GM21723 (cell line): ENCODE measurements around the gene PSMA5.
"Not testable (repeated sequence)": the region's sequence is repeated elsewhere in the genome, so short reads cannot be mapped to it uniquely, and the experiment has no call there.

Experiments used
- ATAC-seq: cut with Tn5 transposase; IDR thresholded peaks from one replicate; pipeline ENCODE4 v1.9.1; 2021; ENCODE audit warnings: mild to moderate bottlenecking, moderate library complexity; ENCODE audit not compliant: unreplicated experiment

The PSMA5 gene

GRCh38 chr1:109392788-109393616 lies 33.2 kb downstream of the PSMA5 start:
- no peak for ATAC-seq

DNA sequence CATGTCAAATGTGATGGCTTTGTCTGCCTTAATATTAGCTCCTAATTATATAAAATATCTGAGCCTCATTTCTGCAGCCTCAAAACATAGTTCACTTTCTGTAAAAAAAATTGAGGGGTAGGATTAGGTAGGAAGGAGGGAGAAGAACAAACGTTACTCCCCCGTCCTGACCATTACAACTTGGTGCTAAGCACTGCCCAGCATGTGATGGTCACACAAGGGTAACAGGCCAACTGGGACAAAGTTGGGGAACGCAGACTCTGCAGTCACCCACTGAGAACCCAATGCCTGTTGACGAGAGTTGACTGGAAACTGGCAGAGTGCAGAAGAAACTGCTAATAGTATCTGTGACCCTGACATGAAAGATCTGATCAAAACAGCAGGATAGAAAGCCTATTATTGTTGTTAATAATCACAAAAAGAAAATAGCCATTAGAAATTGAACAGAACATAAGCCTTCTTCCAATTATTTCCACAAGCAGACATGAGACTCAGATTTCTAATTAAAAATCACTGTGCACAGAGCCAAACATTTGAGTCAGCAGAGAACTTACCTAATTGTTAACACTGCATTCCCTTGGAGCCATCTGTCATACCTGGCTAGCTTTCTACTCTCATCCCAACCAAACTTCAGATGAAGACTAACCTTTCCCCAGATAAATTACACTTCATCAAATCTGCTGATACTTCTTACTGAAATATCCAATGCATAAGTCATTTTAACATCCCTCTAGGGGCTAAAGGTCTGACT lies 34.0 kb downstream of the PSMA5 start:
- ATAC-seq = peak; percentile 18

- ATAC-seq = peak; percentile 82
These were observed 34.6 kb downstream of the PSMA5 start for GRCh38 chr1:109391626-109392025.

DNA sequence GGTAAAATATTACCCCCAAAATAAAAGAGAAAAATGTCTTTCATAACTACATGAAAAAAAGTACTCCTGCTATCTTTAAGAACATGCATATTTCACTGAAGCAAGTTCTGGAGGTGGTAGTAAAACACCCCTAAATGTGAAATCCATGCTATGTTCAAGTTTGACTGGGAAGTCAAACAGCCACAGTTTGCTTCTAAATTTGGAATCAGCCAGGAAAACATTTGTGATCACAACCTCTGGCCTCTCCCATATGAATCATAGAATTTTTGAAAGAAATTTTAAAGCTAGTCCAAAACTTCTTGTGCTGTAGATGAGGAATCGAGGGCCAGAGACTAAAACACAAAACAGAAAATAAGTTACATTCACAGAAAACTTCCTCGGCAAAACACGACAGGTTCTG lies 35.1 kb downstream of the PSMA5 start:
- no peak for ATAC-seq

DNA sequence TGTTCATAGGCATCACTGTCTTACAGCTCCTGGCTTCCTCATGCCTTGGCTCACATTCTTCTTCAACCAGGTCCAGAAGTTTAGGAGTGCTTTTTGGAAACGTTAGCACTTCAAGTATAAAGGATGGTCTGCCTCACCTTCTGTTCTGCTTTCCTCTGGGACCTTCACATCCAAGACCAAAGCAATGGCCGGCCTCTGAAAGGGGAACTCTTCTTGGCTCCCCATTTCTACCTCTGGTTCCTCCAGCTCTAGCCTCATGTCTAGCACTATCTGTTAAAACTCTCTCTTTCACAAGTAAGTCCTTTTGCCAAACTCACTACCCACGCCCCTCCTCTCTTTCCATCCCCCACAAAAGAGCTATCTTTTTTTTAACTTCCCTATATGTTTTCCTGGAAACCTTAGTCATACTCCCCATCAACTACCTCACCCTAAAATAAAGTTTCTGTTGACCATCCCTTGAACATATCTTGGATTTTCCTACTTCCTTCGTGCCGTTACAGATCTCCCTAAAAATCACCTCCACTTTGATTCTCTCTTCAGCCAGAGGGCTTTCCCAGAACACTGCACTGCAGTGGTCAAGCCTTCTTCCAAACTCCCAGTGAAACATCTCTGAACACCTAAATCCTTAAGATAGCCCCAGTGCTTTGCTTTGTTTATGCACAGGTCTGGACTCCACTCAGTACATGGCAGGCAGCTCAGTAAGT lies 36.5 kb downstream of the PSMA5 start:
- ATAC-seq = no peak

- ATAC-seq = no peak
These were observed 37.2 kb downstream of the PSMA5 start for GRCh38 chr1:109388884-109389637.

DNA sequence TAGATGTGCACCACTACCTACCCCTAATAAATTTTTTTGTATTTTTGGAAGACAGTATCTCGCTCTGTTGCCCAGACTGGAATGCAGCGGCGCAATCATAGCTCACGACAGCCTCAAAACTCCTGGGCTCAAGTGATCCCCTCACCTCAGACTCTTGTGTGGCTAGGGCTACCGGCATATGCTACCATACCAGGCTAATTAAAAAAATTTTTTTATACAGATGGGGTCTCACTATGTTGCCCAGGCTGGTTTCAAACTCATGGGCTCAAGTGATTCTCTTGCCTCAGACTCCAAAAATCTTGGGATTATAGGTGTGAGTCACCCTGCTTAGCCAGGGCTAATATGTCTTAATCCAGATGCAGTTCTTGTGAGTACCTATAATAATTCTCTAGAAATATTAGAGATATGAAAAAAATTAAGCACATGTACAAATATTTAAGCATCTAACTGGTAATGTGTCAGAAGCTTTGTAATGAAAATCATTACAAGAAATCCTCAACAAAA lies 38.0 kb downstream of the PSMA5 start:
- no peak for ATAC-seq

DNA sequence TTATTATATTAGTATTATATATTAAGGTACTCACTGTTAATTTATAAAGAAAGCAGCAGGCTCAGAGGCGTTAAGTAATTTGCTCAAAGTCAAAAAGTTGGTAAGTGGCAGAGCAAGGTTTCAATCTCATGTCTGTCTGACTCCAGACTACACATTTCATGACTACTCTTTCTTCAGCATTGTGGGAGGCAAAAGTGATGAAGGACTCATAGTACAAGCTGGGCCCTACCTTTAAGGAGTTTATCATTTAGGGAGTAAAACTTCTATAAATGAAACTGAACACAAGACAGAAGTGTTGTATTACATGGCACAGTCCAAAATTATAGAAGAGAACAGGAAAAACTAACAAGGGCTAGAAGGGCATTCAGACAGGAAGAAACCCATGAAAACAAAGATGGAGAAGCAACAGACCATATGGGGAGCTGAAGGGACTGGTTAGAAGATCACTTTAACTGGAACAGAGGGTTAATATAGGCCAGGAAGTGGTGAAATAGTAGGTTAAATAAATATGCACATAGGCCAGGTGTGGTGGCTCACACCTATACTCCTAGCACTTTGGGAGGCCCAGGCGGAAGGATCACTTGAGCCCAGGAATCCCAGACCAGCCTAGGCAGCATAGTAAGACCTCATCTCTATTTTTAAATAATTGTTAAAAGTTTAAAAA lies 40.1 kb downstream of the PSMA5 start:
- ATAC-seq = no peak

DNA sequence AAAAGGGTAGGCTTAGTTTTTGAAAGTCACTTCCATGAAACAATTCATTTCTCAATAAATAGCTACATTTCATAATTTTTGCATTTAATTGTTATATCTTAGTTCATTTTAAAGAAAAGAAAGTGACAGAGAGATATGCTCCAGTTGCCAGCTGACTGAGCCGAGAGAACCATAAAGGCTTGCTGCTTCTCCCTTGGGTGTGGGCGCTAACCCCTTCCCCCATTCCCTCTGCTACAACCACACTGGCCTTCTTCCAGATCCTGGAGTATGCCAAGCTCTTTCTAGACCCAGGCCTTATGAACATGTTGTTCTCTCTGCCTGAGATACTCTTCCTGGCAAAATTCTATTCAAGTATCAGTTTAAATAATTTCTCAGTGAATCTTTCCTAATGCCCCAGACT lies 40.8 kb downstream of the PSMA5 start:
- ATAC-seq = no peak

- ATAC-seq = no peak
These were observed 42.4 kb downstream of the PSMA5 start for GRCh38 chr1:109383854-109384253.

GRCh38 chr1:109383087-109383779 lies 43.0 kb downstream of the PSMA5 start:
- ATAC-seq = no peak

DNA sequence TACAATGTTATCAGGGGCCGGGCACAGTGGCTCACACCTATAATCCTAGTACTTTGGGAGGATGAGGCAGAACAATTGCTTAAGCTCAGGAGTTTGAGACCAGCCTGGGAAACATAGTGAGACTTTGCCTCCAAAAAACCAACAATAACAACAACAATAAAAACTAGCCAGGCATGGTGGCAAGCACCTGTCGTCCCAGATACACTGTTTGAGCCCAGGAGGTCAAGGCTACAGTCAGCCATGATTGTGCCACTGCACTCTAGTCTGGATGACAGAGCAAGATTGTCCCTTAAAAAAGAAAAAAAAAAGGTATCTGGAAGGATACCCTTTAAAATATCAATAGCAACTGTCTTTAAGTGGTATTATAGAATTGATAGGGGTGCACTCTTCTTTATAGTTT lies 44.7 kb downstream of the PSMA5 start:
- ATAC-seq = no peak

DNA sequence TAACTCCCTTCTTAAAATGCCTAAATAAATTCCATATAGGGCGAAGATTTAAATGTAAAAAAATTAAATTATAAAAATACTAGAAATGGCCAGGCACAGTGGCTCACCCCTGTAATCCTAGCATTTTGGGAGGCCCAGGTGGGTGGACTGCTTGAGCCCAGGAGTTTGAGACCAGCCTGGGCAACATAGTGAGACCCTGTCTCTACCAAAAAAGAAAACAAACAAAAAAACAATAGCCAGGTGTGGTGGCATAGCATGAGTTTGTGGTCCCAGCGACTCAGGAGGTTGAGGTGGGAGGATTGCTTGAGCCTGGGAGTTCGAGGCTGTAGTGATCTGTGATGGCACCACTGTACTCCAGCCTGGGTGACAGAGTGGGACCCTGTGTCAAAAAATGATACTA lies 46.3 kb downstream of the PSMA5 start:
- ATAC-seq = no peak

DNA sequence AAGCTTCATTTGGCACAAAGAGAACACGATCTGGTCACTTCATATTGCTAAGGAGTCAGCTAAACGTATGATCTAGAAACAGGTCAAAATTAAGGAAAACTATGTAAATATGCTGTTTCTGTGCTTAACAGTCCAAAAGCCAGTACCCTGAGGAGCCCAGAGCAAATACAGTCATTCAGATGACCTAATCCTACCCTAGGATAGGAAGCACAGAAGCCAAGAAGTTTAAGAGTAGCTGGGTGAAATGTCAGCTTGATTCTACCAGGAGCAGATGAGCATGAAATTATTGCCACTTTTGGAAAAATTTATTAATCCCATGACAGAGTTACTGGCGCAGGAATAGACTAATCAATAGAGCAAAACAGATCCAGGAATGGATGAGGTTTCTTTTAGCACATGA lies 46.8 kb downstream of the PSMA5 start:
- ATAC-seq = no peak

DNA sequence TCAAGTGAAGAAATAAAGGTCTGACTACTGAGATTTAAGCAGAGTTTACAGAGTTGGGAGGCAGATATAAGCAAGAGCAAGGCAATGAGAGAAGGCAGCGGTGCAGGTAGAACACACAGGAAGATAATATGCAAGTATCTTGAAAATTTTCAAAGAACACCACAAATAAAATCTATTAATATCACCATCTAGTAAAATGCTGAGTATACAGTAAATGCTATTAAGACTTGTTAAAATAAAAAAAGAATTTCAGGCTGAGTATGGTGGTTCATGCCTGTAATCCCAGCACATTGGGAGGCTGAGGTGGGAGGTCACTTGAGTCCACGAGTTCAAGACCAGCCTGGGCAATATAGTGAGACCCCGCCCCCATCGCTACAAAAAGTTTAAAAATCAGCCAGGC lies 48.5 kb downstream of the PSMA5 start:
- no peak for ATAC-seq

DNA sequence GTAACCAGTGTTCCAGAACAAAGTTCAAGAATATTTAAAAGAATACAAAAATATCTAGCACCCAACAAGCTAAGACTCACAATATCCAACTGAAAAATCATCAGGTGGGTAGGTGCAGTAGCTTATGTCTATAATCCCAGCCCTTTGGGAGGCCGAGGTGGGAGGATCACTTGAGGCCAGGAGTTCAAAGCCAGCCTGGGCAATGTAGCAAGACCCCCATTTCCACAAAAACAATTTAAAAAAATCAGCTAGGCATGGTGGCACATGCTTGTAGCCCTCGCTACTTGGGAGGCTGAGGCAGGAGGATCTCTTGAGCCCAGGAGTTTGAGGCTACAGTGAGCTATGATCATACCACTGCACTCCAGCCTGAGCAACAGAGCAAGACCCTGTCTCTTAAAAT lies 52.6 kb downstream of the PSMA5 start:
- not testable (repeated sequence) for ATAC-seq

GRCh38 chr1:109373126-109373525 lies 53.1 kb downstream of the PSMA5 start:
- no peak for ATAC-seq

GRCh38 chr1:109372281-109372680 lies 54.0 kb downstream of the PSMA5 start:
- no peak for ATAC-seq

- no peak for ATAC-seq
These were observed 54.9 kb downstream of the PSMA5 start for GRCh38 chr1:109371341-109371739.
